Stimulated activated CD8-positive, alpha-beta memory T cell treated with anti-CD3 and anti-CD28 coated beads, Interleukin-2, amount 100 ng/mL, for 1 hour (primary cell): ENCODE measurements around the gene ZNF592.

Experiments
- DNase-seq, 2 donors: peaks; one replicate each; pipeline ENCODE4 v3.0.0-alpha.2; 2020; ENCODE audit warnings: low read depth in 2 of 2

The ZNF592 gene

GRCh38 chr15:84855765-84856164 lies 107.4 kb downstream of the ZNF592 start:
- DNase-seq, result no peak
